Activated CD8-positive, alpha-beta T cell treated with anti-CD3 and anti-CD28 coated beads for 36 hours (primary cell): ENCODE results near the gene TBL1X. TPM values are rescaled to one million over a fixed set of nuclear protein-coding genes. Genes with fewer than 3 reads are reported as not detected.

Experiments used
- ATAC-seq: fragments of 200-7000 bp; cut with Tn5 transposase; one replicate; pipeline ENCODE4 v1.10.0; 2021; ENCODE audit warnings: mild to moderate bottlenecking, moderate library complexity
- CTCF ChIA-PET: fragments of 350-600 bp; sonication (Branson Sonifier 250); formaldehyde crosslinking; loops from one replicate; lab custom pipeline; 2021; ENCODE audit warnings: antibody characterized with exemption; lab: Charles Lee
- POLR2A ChIA-PET: fragments of 350-600 bp; sonication (Branson Sonifier 250); formaldehyde crosslinking; loops from one replicate; lab custom pipeline; 2021; ENCODE audit warnings: antibody characterized with exemption; lab: Charles Lee
- DNase-seq: peaks from one replicate; pipeline ENCODE4 v3.0.0-alpha.2; 2020
- H3K27ac Mint-ChIP-seq: one replicate; pipeline ENCODE4 v1.8.0; 2021; ENCODE audit warnings: mild to moderate bottlenecking, mixed read lengths
- H3K27me3 Mint-ChIP-seq: one replicate; pipeline ENCODE4 v1.8.0; 2021; ENCODE audit warnings: mixed read lengths
- H3K36me3 Mint-ChIP-seq: one replicate; pipeline ENCODE4 v1.8.0; 2021; ENCODE audit warnings: low read depth, mixed read lengths
- H3K4me1 Mint-ChIP-seq: one replicate; pipeline ENCODE4 v1.8.0; 2021; ENCODE audit warnings: low read depth, mixed read lengths
- H3K4me3 Mint-ChIP-seq: one replicate; pipeline ENCODE4 v1.8.0; 2021; ENCODE audit warnings: mild to moderate bottlenecking, moderate library complexity, mixed read lengths
- H3K9me3 Mint-ChIP-seq: one replicate; pipeline ENCODE4 v1.8.0; 2021; ENCODE audit warnings: mixed read lengths
- CTCF ChIP-seq: fragments of 200-600 bp; IDR thresholded peaks from one replicate; pipeline ENCODE4 v1.8.0; 2022; ENCODE audit warnings: antibody characterized with exemption, mild to moderate bottlenecking
- intact Hi-C: fragments of 100-400 bp; cut with micrococcal nuclease; formaldehyde crosslinking; loops from one replicate; pipeline ENCODE4 v1.10.0; 2022
- total RNA-seq, 2 experiments: library from RNA; stranded (reverse); gene quantifications; one replicate each; pipeline ENCODE4 v1.2.3, GENCODE V29; 2021

TBL1X gene
- total RNA-seq, 2 experiments from 2014 or later = 28.9 to 32.0 TPM

- TF ChIP-seq CTCF = no peak
- ChIA-PET POLR2A (no interaction called here), CTCF (interaction anchor here (1.5 kb wide), 1 partner anchor 214 kb away, joined by 4 read pairs; no protein-coding TSS in a partner anchor)
- ATAC-seq (peak; percentile 94), DNase-seq (peak; percentile 57)
- Mint-ChIP-seq H3K27ac (peak overlapping the region; percentile 77), H3K4me1 (peaks cover 28% of the 10 kb centered on the region), H3K9me3 (peaks cover 3% of the 10 kb centered on the region), H3K27me3 (no peaks in the 10 kb centered on the region), H3K4me3 (no peak overlapping the region), H3K36me3 (peaks cover 30% of the 10 kb centered on the region)
- intact Hi-C loops = no loop called here
Measured at GRCh38 chrX:9677098-9677739, 212.4 kb downstream of the TBL1X start.

- intact Hi-C loops = no loop called here
- H3K4me1 Mint-ChIP-seq = peaks cover 24% of the 10 kb centered on the region
- no peak overlapping the region for H3K4me3 Mint-ChIP-seq
- peak overlapping the region; percentile 77 for H3K27ac Mint-ChIP-seq
- DNase-seq = no peak
- peaks cover 3% of the 10 kb centered on the region for H3K9me3 Mint-ChIP-seq
- peaks cover 27% of the 10 kb centered on the region for H3K36me3 Mint-ChIP-seq
- CTCF ChIA-PET = interaction anchor here (1.5 kb wide), 1 partner anchor 215 kb away, joined by 4 read pairs; no protein-coding TSS in a partner anchor
- H3K27me3 Mint-ChIP-seq = no peaks in the 10 kb centered on the region
- TF ChIP-seq CTCF = no peak
- POLR2A ChIA-PET = no interaction called here
- ATAC-seq = no peak
Measured at GRCh38 chrX:9678215-9678965, 213.5 kb downstream of the TBL1X start.

GRCh38 chrX:9681011-9681410, 216.2 kb downstream of the TBL1X start:
- no peak for DNase-seq
- intact Hi-C loops = no loop called here
- no peak for ATAC-seq
- no peak for TF ChIP-seq CTCF
- H3K36me3 Mint-ChIP-seq = peaks cover 23% of the 10 kb centered on the region
- H3K4me1 Mint-ChIP-seq = peaks cover 24% of the 10 kb centered on the region
- H3K27me3 Mint-ChIP-seq = no peaks in the 10 kb centered on the region
- ChIA-PET POLR2A (no interaction called here), CTCF (no interaction called here)
- no peak overlapping the region for H3K27ac Mint-ChIP-seq
- H3K9me3 Mint-ChIP-seq = peaks cover 3% of the 10 kb centered on the region
- no peak overlapping the region for H3K4me3 Mint-ChIP-seq

- H3K4me3 Mint-ChIP-seq = no peak overlapping the region
- intact Hi-C loops = no loop called here
Measured at GRCh38 chrX:9681422-9681821, 216.6 kb downstream of the TBL1X start.

More at GRCh38 chrX:9681422-9681821, 216.6 kb downstream of the TBL1X start:
- no peak for TF ChIP-seq CTCF
- ATAC-seq (no peak), DNase-seq (no peak)
- no peaks in the 10 kb centered on the region for H3K27me3 Mint-ChIP-seq
- H3K27ac Mint-ChIP-seq = no peak overlapping the region
- peaks cover 22% of the 10 kb centered on the region for H3K36me3 Mint-ChIP-seq
- H3K9me3 Mint-ChIP-seq = peaks cover 2% of the 10 kb centered on the region
- H3K4me1 Mint-ChIP-seq = peaks cover 24% of the 10 kb centered on the region
- ChIA-PET CTCF (no interaction called here), POLR2A (no interaction called here)
